Fibroblast of villous mesenchyme (primary cell): ENCODE data around the gene SPAG7. TPM values are rescaled to one million over a fixed set of nuclear protein-coding genes. Genes with fewer than 3 reads are reported as not detected.

Experiments
- DNase-seq: peaks from one replicate; pipeline ENCODE4 v3.0.0-alpha.2; 2010; ENCODE audit warnings: low read depth
- H3K4me3 ChIP-seq: 2 replicates; pipeline ENCODE4 v1.5.1; 2011; ENCODE audit warnings: low read depth, mild to moderate bottlenecking, low read length
- total RNA-seq: library from RNA; depleted of rRNA; stranded (reverse); fragments of >200 nt; gene quantifications from 2 replicates; pipeline ENCODE4 v1.2.3, GENCODE V29; 2012
- TF ChIP-seq, protein P1 (sequence below): IDR thresholded peaks from 2 replicates; pipeline ENCODE4 v1.5.1; 2012; ENCODE audit warnings: low read depth, mild to moderate bottlenecking, low read length; ENCODE audit not compliant: insufficient read depth

SPAG7 gene
- total RNA-seq, 1 donor = 34.5 TPM

DNA sequence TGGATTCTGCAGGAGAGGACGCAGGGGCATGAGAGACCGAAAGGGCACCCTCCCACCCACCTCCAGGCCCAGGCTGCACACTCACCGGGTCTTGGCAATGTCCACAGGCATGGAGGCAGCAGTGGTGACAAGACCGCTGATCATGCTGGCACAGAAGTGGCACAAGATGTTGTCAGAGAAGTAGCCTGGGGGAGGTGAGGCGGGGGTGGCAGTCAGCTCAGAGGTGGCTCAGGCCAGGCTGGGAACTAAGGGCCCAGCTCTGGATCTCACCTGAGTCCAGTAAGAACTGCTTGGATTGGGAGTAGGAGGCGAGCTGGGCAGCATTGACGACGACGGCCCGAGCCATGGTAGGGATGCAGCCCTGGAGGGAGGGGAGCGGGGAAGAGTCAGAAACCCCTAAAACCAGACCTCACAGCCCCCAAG lies 29.5 kb downstream of the SPAG7 start:
- no peak for DNase-seq
- no peak overlapping the region for H3K4me3 ChIP-seq
- TF ChIP-seq, protein P1, sequence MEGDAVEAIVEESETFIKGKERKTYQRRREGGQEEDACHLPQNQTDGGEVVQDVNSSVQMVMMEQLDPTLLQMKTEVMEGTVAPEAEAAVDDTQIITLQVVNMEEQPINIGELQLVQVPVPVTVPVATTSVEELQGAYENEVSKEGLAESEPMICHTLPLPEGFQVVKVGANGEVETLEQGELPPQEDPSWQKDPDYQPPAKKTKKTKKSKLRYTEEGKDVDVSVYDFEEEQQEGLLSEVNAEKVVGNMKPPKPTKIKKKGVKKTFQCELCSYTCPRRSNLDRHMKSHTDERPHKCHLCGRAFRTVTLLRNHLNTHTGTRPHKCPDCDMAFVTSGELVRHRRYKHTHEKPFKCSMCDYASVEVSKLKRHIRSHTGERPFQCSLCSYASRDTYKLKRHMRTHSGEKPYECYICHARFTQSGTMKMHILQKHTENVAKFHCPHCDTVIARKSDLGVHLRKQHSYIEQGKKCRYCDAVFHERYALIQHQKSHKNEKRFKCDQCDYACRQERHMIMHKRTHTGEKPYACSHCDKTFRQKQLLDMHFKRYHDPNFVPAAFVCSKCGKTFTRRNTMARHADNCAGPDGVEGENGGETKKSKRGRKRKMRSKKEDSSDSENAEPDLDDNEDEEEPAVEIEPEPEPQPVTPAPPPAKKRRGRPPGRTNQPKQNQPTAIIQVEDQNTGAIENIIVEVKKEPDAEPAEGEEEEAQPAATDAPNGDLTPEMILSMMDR = no peak

DNA sequence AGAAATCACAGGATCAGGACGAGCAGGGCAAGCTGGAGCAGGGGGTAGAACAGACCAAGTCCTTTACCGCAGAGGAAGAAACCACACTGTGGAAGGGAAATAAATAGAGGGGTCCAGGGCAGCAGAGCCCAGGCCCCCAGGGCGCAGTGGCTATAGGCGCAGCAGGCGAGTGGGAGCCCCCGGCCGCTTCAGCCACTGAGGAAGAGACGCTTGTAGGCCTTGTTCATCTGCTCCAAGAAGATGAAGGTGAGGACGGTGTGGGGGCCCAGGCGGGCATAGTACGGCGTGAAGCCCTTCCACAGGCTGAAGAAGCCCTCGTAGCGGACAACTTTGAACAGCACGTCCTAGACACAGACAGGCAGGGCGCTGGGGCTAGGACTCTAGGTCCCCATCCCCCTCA lies 30.1 kb downstream of the SPAG7 start:
- DNase-seq = no peak
- H3K4me3 ChIP-seq = no peak overlapping the region
- TF ChIP-seq, protein P1 = no peak

DNA sequence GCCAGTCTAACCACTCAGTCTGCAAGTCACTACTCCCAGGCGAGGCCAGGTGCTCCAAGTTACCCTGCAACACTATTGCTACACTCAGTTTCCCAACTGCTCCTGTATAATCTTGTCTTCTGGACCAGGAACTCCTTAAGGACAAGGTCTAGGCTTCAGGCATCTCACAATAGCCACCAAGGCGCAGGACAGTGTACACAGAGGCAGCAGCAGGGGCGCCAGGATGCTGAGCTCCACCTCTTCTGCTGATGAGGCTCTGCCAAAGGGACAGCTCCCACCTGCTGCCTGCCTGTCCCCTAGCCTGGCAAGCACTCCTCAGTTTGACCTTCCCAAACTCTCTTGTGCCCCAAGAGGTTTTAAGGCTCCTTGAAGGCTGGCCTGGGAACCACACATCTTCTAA lies 31.2 kb downstream of the SPAG7 start:
- TF ChIP-seq, protein P1 = no peak
- no peak overlapping the region for H3K4me3 ChIP-seq
- DNase-seq = no peak

DNA sequence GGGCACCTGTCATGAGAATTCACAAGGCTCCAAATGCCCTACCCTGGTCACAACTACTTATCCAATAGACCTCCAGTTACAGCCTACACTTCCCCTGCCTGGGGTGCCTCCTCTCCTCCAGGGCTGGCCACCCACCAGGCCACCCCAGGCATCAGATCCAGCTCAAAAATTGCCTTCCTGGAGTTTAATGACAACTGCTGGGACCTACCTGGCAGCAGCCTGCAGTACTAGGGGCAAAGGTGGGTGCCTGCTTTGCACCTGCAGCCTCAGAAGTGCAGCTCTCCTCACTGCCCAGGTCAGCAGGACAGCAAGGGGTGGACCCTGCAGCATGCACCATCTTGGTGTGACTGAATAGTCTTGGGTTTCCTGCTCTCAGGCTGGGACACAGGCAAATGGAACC lies 32.0 kb downstream of the SPAG7 start:
- no peak for DNase-seq
- H3K4me3 ChIP-seq = no peak overlapping the region
- TF ChIP-seq, protein P1 = no peak

DNA sequence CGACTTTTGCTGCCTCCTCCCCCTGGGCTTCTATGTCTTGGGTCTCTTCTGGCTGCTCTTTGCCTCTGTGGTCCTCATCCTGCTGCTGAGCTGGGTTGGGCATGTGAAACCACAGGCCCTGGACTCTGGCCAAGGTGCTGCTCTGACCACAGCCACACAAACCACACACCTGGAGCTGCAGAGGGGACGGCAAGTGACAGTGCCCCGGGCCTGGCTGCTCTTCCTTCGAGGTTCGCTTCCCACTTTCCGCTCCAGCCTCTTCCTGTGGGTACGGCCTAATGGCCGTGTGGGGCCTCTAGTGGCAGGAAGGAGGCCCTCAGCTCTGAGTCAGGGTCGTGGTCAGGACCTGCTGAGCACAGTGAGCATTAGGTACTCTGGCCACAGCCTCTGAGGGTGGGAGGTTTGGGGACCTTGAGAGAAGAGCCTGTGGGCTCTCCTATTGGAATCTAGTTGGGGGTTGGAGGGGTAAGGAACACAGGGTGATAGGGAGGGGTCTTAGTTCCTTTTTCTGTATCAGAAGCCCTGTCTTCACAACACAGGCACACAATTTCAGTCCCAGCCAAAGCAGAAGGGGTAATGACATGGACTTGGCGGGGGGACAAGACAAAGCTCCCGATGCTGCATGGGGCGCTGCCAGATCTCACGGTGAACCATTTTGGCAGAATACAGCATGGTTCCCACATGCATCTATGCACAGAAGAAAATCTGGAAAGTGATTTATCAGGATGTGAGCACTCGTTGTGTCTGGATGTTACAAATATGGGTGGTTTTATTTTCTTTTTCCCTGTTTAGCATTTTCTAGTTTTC lies 33.2 kb downstream of the SPAG7 start:
- peak; percentile 42 for DNase-seq
- no peak overlapping the region for H3K4me3 ChIP-seq
- TF ChIP-seq, protein P1 = peak; percentile 52

DNA sequence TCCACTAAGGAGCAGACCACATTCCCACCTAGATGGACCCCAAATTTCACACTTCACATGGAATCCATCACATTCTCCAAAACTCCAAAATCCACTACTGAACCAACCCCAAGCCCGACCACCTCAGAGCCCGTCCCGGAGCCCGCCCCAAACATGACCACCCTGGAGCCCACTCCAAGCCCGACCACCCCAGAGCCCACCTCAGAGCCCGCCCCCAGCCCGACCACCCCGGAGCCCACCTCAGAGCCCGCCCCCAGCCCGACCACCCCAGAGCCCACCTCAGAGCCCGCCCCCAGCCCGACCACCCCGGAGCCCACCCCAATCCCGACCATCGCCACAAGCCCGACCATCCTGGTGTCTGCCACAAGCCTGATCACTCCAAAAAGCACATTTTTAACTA lies 34.0 kb downstream of the SPAG7 start:
- DNase-seq = no peak
- TF ChIP-seq, protein P1 = no peak
- no peak overlapping the region for H3K4me3 ChIP-seq

DNA sequence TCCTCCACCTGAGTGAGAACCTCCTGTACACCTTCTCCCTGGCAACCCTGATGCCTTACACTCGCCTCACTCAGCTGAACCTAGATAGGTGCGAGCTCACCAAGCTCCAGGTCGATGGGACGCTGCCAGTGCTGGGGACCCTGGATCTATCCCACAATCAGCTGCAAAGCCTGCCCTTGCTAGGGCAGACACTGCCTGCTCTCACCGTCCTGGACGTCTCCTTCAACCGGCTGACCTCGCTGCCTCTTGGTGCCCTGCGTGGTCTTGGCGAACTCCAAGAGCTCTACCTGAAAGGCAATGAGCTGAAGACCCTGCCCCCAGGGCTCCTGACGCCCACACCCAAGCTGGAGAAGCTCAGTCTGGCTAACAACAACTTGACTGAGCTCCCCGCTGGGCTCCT lies 34.9 kb downstream of the SPAG7 start:
- H3K4me3 ChIP-seq = no peak overlapping the region
- TF ChIP-seq, protein P1 = no peak
- no peak for DNase-seq
